DND-41 (cell line): ENCODE measurements around the gene PPARA.
A peak's percentile ranks its signal among the peaks of the same experiment; 100 is the strongest.

Experiments
- ATAC-seq: fragments of 200-7000 bp; cut with Tn5 transposase; 3 replicates; pipeline ENCODE4 v1.9.1; 2021; ENCODE audit warnings: low read depth; ENCODE audit not compliant: insufficient read depth
- DNase-seq: peaks from one replicate; pipeline ENCODE4 v3.0.0-alpha.2; 2020
- H2AFZ ChIP-seq: 2 replicates; pipeline ENCODE4 v1.6.0; 2012; ENCODE audit warnings: low read depth, low read length
- H3K27ac ChIP-seq: 2 replicates; pipeline ENCODE4 v1.5.1; 2012; ENCODE audit warnings: low read length, inconsistent platforms
- H3K27me3 ChIP-seq: fragments of 200-600 bp; sonication (generic); 2 replicates; pipeline ENCODE4 v1.6.0; 2012; ENCODE audit warnings: low read length, mild to moderate bottlenecking, inconsistent platforms; ENCODE audit not compliant: insufficient read depth, poor library complexity
- H3K36me3 ChIP-seq: 2 replicates; pipeline ENCODE4 v1.5.1; 2012; ENCODE audit warnings: low read length, inconsistent platforms; ENCODE audit not compliant: insufficient read depth
- H3K4me1 ChIP-seq: 2 replicates; pipeline ENCODE4 v1.5.1; 2012; ENCODE audit warnings: mild to moderate bottlenecking, low read length; ENCODE audit not compliant: insufficient read depth
- H3K4me2 ChIP-seq: 2 replicates; pipeline ENCODE4 v1.6.0; 2012; ENCODE audit warnings: mild to moderate bottlenecking, moderate library complexity, low read length, inconsistent platforms; ENCODE audit not compliant: insufficient read depth
- H3K4me3 ChIP-seq, 2 experiments: fragments of 200-600 bp in 1 of 2; shearing (Covaris generic) in 1 of 2; 2 replicates each; pipeline ENCODE4 v1.5.1; 2012 to 2016; ENCODE audit warnings: inconsistent platforms in 2 of 2, low read length in 2 of 2, mild to moderate bottlenecking in 2 of 2, low read depth in 1 of 2, moderate library complexity in 1 of 2
- H3K79me2 ChIP-seq: 2 replicates; pipeline ENCODE4 v1.6.0; 2012; ENCODE audit warnings: low read length, inconsistent platforms; ENCODE audit not compliant: insufficient read depth
- H3K9ac ChIP-seq: 2 replicates; pipeline ENCODE4 v1.6.0; 2012; ENCODE audit warnings: low read depth, mild to moderate bottlenecking, inconsistent platforms, low read length, moderate library complexity
- H3K9me3 ChIP-seq: 2 replicates; pipeline ENCODE4 v1.5.1; 2012; ENCODE audit warnings: low read length, moderate library complexity, mild to moderate bottlenecking, inconsistent platforms; ENCODE audit not compliant: insufficient read depth, severe bottlenecking
- H4K20me1 ChIP-seq: 2 replicates; pipeline ENCODE4 v1.6.0; 2012; ENCODE audit warnings: low read length; ENCODE audit not compliant: insufficient read depth
- CTCF ChIP-seq: IDR thresholded peaks from 2 replicates; pipeline ENCODE4 v1.5.1; 2012; ENCODE audit warnings: borderline replicate concordance, low read length, moderate library complexity, mild to moderate bottlenecking; ENCODE audit not compliant: poor library complexity, severe bottlenecking; ENCODE audit errors: extremely low read depth
- EZH2 ChIP-seq: IDR thresholded peaks from 3 replicates; pipeline ENCODE4 v1.6.1; 2012; ENCODE audit warnings: borderline replicate concordance, low read depth, mild to moderate bottlenecking, moderate library complexity, low read length, inconsistent platforms; ENCODE audit not compliant: severe bottlenecking

Gene PPARA

GRCh38 chr22:46240907-46241306 lies 90.6 kb downstream of the PPARA start:
- peak overlapping the region; percentile 94 for H3K27ac ChIP-seq
- H3K9me3 ChIP-seq = peaks cover 22% of the 10 kb centered on the region
- H3K27me3 ChIP-seq = no peaks in the 10 kb centered on the region
- H3K4me3 ChIP-seq = peak overlapping the region in 1 of 2 experiments; percentile 23; a peak in 1 of 4 replicates
- peaks cover 8% of the 10 kb centered on the region for H3K79me2 ChIP-seq
- no peak for ATAC-seq
- no peak for DNase-seq
- H2AFZ ChIP-seq = peak overlapping the region; percentile 9; the same call in 1 of the 2 replicates
- TF ChIP-seq EZH2 (no peak), CTCF (no peak)
- peak overlapping the region; percentile 58 for H3K9ac ChIP-seq
- no peaks in the 10 kb centered on the region for H4K20me1 ChIP-seq
- H3K4me1 ChIP-seq = peaks cover 67% of the 10 kb centered on the region
- H3K36me3 ChIP-seq = peaks cover 62% of the 10 kb centered on the region
- peak overlapping the region; percentile 55 for H3K4me2 ChIP-seq

GRCh38 chr22:46241396-46242007 lies 91.2 kb downstream of the PPARA start:
- Histone ChIP-seq H2AFZ (0 out of 2 replicates have a peak overlapping the region, but pooled peaks have one; percentile 3), H3K4me3 (no peak overlapping the region), H3K27ac (peak overlapping the region; percentile 94), H3K9me3 (peaks cover 18% of the 10 kb centered on the region), H3K4me2 (no peak overlapping the region; the same call in 1 of the 2 replicates), H3K4me1 (peaks cover 72% of the 10 kb centered on the region), H3K9ac (peak overlapping the region; percentile 58), H3K27me3 (no peaks in the 10 kb centered on the region), H3K36me3 (peaks cover 57% of the 10 kb centered on the region), H4K20me1 (no peaks in the 10 kb centered on the region), H3K79me2 (peaks cover 8% of the 10 kb centered on the region)
- DNase-seq = no peak
- no peak for TF ChIP-seq EZH2
- TF ChIP-seq CTCF = no peak
- ATAC-seq = no peak

- Histone ChIP-seq H3K27ac (peak overlapping the region; percentile 94), H3K9me3 (peaks cover 13% of the 10 kb centered on the region), H3K27me3 (no peaks in the 10 kb centered on the region), H3K4me2 (no peak overlapping the region), H3K4me3 (no peak overlapping the region), H3K36me3 (peaks cover 52% of the 10 kb centered on the region), H4K20me1 (no peaks in the 10 kb centered on the region), H3K4me1 (peaks cover 78% of the 10 kb centered on the region), H3K9ac (peak overlapping the region; percentile 20; the same call in 1 of the 2 replicates), H3K79me2 (peaks cover 13% of the 10 kb centered on the region), H2AFZ (no peak overlapping the region)
- TF ChIP-seq EZH2 = no peak
- no peak for TF ChIP-seq CTCF
- no peak for ATAC-seq
- DNase-seq = no peak
These were observed 91.8 kb downstream of the PPARA start for GRCh38 chr22:46242076-46242475.
